Hepatocyte (in vitro differentiated cells): Measurements from ENCODE around the gene DBF4B.

ENCODE experiments used
- EZH2 ChIP-seq: fragments of 200-600 bp; sonication (generic); IDR thresholded peaks from 2 replicates; pipeline ENCODE4 v1.6.1; 2016; ENCODE audit warnings: antibody characterized with exemption, mild to moderate bottlenecking, borderline replicate concordance
- TF ChIP-seq, protein P1 (sequence below): fragments of 200-600 bp; sonication (generic); IDR thresholded peaks from 2 replicates; pipeline ENCODE4 v1.5.1; 2016; ENCODE audit warnings: antibody characterized with exemption, mild to moderate bottlenecking; ENCODE audit not compliant: poor library complexity

DNA sequence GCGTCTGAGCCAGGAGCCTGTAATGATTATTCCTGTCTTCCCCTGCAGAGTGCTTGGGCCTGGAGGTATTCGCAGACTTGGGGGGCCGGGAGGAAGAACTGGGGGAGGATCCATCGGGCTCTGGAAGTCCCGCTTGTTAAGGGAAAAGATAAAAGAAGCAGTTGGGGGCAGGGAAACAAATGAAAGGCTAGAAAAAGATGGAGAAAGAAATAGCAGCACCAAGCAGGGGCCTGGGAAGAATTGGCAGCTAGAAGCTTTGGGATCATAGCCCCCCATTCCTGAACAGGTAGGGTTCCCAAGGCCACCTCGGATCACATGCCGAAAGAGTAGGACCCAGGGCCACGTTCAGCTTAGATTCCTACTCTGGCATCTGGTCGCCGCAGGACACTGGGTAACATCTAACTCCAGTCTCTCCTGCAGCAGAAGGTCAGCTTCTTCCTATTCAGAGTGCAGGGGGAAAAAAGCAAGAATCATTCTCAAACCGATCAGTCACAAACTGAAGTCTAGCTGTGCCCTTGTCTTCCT, 73.9 kb downstream of the DBF4B start:
- TF ChIP-seq, protein P1, sequence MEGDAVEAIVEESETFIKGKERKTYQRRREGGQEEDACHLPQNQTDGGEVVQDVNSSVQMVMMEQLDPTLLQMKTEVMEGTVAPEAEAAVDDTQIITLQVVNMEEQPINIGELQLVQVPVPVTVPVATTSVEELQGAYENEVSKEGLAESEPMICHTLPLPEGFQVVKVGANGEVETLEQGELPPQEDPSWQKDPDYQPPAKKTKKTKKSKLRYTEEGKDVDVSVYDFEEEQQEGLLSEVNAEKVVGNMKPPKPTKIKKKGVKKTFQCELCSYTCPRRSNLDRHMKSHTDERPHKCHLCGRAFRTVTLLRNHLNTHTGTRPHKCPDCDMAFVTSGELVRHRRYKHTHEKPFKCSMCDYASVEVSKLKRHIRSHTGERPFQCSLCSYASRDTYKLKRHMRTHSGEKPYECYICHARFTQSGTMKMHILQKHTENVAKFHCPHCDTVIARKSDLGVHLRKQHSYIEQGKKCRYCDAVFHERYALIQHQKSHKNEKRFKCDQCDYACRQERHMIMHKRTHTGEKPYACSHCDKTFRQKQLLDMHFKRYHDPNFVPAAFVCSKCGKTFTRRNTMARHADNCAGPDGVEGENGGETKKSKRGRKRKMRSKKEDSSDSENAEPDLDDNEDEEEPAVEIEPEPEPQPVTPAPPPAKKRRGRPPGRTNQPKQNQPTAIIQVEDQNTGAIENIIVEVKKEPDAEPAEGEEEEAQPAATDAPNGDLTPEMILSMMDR: no peak
- TF ChIP-seq EZH2: no peak
